ENCODE data around the gene PRMT7. TPM values are rescaled to one million over a fixed set of nuclear protein-coding genes. Genes with fewer than 3 reads are reported as not detected.

Gene PRMT7
- total and polyA plus RNA-seq, 4 experiments from 2014 or later = 28.3 to 104 (median 64.5) TPM

DNA sequence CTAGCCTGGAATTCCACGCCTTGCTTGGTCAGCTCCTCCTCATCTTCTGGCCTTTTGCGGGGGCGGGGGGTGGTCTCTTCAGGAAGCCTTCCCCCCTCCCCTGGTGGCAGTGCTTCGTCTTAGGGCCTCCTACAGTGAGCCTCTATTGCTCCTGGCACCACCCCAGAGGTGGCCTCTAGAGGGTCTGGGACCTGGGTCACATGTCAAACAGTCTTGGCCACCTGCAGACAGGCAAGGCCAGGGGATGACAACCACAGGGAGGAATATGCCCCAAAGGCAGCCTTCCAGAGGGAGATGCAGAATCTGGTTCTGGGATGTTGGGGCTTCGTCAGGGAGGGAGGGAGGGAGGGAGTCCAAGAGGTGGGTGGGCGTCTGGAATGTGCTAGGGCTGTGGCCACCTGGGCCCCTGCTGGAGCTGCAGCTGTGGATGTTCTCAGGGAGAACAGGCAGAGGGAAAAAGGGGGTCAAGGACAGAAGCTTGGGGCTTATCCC, 86.9 kb downstream of the PRMT7 start:
- H3K36me3 ChIP-seq (ENCODE audit: insufficient read depth, low read length) = no peaks in the 10 kb centered on the region
- H3K9me3 ChIP-seq (ENCODE audit: control insufficient read depth in 1 of 2, low read length in 2 of 2) = no peaks in the 10 kb centered on the region
- no peak overlapping the region for H3K27ac Mint-ChIP-seq
- peaks cover 0 to 1% of the 10 kb centered on the region in 2 donors for H3K27me3 Mint-ChIP-seq
- DNase-seq = no peak
- H3K4me3 Mint-ChIP-seq = no peak overlapping the region
- H3K4me1 Mint-ChIP-seq = peaks cover 12 to 46% (median 24%) of the 10 kb centered on the region in 4 donors
- no peak overlapping the region for H3K4me3 ChIP-seq (ENCODE audit: low read length in 2 of 2)
- POLR2A ChIA-PET (ENCODE audit: partially characterized antibody) = interaction anchor here (2.1 to 2.8 kb wide), 2 partner anchors 20 to 113 kb away, joined by 17 to 22 read pairs; no protein-coding TSS in a partner anchor
- H3K27ac ChIP-seq (ENCODE audit: low read depth, low read length) = no peak overlapping the region
- no peaks in the 10 kb centered on the region for H3K27me3 ChIP-seq (ENCODE audit: insufficient read depth, low read length)
- no peaks in the 10 kb centered on the region for H3K36me3 Mint-ChIP-seq
- intact Hi-C loops (cut with micrococcal nuclease) = loop anchor here (2.0 kb wide), 1 partner anchor 21 kb away; no protein-coding TSS in a partner anchor
- H3K9me3 Mint-ChIP-seq = no peaks in the 10 kb centered on the region
- peaks cover 30% of the 10 kb centered on the region for H3K4me1 ChIP-seq (ENCODE audit: insufficient read depth, low read length)
- CTCF ChIA-PET (ENCODE audit: partially characterized antibody) = interaction anchor here (1.1 to 14.6 kb wide), 18 partner anchors 10 to 135 kb away, joined by 3 to 414 read pairs (median 8); no protein-coding TSS in a partner anchor

DNA sequence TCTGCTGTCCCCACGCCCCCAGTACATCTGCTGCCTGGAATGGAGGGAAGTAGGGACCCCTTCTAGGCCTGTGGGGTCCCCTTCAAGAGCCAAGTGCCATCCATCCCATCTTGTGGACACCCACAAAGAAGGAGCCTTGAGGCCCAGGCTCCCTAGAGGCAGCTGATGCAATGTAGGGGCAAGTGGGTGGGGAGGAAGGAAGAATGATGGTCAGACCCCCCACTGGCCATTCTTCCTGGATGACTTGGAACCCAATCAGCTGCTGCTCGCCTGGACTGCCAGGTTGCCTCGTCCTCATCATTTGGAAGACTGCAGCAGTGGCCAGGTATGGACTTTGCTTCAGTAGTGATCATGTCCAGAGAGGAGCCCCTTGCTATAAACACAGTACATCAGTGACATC, 88.6 kb downstream of the PRMT7 start:
- H3K4me3 ChIP-seq (ENCODE audit: low read length in 2 of 2) = no peak overlapping the region
- intact Hi-C loops (cut with micrococcal nuclease) = no loop called here
- POLR2A ChIA-PET (ENCODE audit: partially characterized antibody) = interaction anchor here (2.9 kb wide), 1 partner anchor 18 kb away, joined by 22 read pairs; no protein-coding TSS in a partner anchor
- CTCF ChIA-PET (ENCODE audit: partially characterized antibody) = interaction anchor here (1.2 to 14.6 kb wide), 5 partner anchors 19 to 138 kb away, joined by 3 to 414 read pairs (median 5); no protein-coding TSS in a partner anchor
- H3K36me3 Mint-ChIP-seq = no peaks in the 10 kb centered on the region
- H3K27ac ChIP-seq (ENCODE audit: low read depth, low read length) = no peak overlapping the region
- no peak for DNase-seq
- peaks cover 12 to 46% (median 24%) of the 10 kb centered on the region in 4 donors for H3K4me1 Mint-ChIP-seq
- H3K4me1 ChIP-seq (ENCODE audit: insufficient read depth, low read length) = peaks cover 30% of the 10 kb centered on the region
- peaks cover 0 to 1% of the 10 kb centered on the region in 2 donors for H3K27me3 Mint-ChIP-seq
- H3K27ac Mint-ChIP-seq = no peak overlapping the region
- H3K9me3 ChIP-seq (ENCODE audit: control insufficient read depth in 1 of 2, low read length in 2 of 2) = no peaks in the 10 kb centered on the region
- no peaks in the 10 kb centered on the region for H3K27me3 ChIP-seq (ENCODE audit: insufficient read depth, low read length)
- no peaks in the 10 kb centered on the region for H3K36me3 ChIP-seq (ENCODE audit: insufficient read depth, low read length)
- no peaks in the 10 kb centered on the region for H3K9me3 Mint-ChIP-seq
- H3K4me3 Mint-ChIP-seq = no peak overlapping the region

DNA sequence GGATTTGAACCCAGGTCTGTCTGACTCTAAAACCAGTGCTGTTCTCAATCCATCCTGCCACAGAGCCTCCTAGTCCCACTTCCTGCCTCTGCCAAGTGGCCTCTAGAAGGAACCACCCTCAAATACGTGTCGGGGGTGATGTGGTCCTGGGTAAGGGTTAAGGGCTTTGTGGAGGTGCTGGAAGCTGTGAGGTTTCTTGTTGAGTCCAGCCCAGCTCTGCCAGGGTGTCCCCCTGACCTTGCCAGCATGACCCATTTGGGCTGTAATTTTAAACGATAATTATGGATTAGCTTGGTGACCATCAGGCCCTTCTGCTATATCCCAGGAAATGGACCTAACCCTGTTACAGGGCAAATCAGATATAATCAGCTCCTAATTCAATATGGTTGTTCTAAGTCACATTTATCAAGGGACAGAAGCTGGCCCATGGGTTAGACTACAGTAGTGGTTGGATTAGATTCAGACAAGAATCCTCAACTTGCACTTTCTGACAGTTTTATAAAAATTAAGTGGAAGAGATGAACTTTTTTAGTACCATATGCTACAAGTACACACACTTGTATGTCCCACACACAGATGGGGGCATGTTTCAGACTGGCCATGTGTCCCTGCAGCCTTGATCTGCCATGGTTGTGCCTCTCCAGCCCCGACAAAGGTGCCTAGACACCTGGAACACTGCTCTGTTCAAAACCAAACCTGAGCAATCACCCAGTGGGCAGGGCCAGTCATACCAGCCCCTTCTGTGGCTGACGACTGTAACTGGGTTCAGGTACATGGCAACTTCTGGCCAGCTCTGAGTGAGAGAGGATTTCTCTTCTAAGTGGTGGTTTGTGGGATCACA, 89.5 kb downstream of the PRMT7 start:
- Histone ChIP-seq H3K4me1 (ENCODE audit: insufficient read depth, low read length) (peaks cover 30% of the 10 kb centered on the region), H3K9me3 (ENCODE audit: control insufficient read depth in 1 of 2, low read length in 2 of 2) (no peaks in the 10 kb centered on the region), H3K36me3 (ENCODE audit: insufficient read depth, low read length) (no peaks in the 10 kb centered on the region), H3K4me3 (ENCODE audit: low read length in 2 of 2) (no peak overlapping the region), H3K27me3 (ENCODE audit: insufficient read depth, low read length) (no peaks in the 10 kb centered on the region), H3K27ac (ENCODE audit: low read depth, low read length) (no peak overlapping the region)
- intact Hi-C loops (cut with micrococcal nuclease) = no loop called here
- Mint-ChIP-seq H3K36me3 (no peaks in the 10 kb centered on the region), H3K27me3 (peaks cover 0 to 1% of the 10 kb centered on the region in 2 donors), H3K9me3 (no peaks in the 10 kb centered on the region), H3K4me3 (no peak overlapping the region), H3K27ac (no peak overlapping the region), H3K4me1 (peaks cover 12 to 46% (median 24%) of the 10 kb centered on the region in 4 donors)
- ChIA-PET CTCF (ENCODE audit: partially characterized antibody) (interaction anchor here (0.8 to 14.6 kb wide), 7 partner anchors 13 to 139 kb away, joined by 3 to 414 read pairs (median 3); no protein-coding TSS in a partner anchor), POLR2A (ENCODE audit: partially characterized antibody) (interaction anchor here (2.9 kb wide), 1 partner anchor 18 kb away, joined by 22 read pairs; no protein-coding TSS in a partner anchor)
- DNase-seq = no peak

DNA sequence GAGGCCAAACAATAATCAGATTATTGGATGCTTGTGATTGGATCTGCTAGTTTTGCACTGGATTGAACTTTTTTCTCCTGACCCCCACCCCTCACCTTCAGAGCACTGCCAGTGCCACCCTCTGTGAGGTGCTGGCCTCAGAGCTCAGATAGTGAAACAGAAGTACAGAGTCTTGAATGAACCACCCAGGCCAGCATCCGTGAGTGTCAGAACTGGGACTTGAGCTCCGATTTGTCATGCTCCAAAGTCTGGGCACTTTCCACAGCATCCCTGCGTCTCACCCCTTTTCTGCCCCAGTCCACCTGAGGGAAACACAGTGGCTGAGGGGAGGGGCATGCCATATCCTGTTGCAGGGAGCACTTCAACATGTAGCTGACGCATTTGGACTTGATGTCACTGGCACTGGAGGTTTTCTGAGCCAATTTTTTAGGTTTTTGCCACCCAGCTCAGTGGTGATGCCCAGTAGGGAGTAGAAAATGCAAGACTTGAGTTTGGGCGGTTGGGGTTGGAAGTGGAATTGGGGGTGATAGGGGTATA, 90.2 kb downstream of the PRMT7 start:
- CTCF ChIA-PET (ENCODE audit: partially characterized antibody) = interaction anchor here (0.8 to 14.6 kb wide), 5 partner anchors 13 to 114 kb away, joined by 3 to 414 read pairs (median 5); no protein-coding TSS in a partner anchor
- Histone ChIP-seq H3K4me1 (ENCODE audit: insufficient read depth, low read length) (peaks cover 30% of the 10 kb centered on the region), H3K4me3 (ENCODE audit: low read length in 2 of 2) (no peak overlapping the region), H3K36me3 (ENCODE audit: insufficient read depth, low read length) (no peaks in the 10 kb centered on the region), H3K9me3 (ENCODE audit: control insufficient read depth in 1 of 2, low read length in 2 of 2) (no peaks in the 10 kb centered on the region), H3K27ac (ENCODE audit: low read depth, low read length) (no peak overlapping the region), H3K27me3 (ENCODE audit: insufficient read depth, low read length) (no peaks in the 10 kb centered on the region)
- DNase-seq = peak in 2 of 5 donors; percentile 10 to 38
- intact Hi-C loops (cut with micrococcal nuclease) = no loop called here
- Mint-ChIP-seq H3K36me3 (no peaks in the 10 kb centered on the region), H3K27ac (peak overlapping the region in 5 of 7 donors; percentile 21 to 85 (median 53)), H3K27me3 (peaks cover 0 to 1% of the 10 kb centered on the region in 2 donors), H3K4me3 (no peak overlapping the region), H3K4me1 (peaks cover 12 to 43% (median 24%) of the 10 kb centered on the region in 4 donors), H3K9me3 (no peaks in the 10 kb centered on the region)
- POLR2A ChIA-PET (ENCODE audit: partially characterized antibody) = interaction anchor here (1.1 to 2.9 kb wide), 2 partner anchors 17 to 23 kb away, joined by 3 to 22 read pairs; no protein-coding TSS in a partner anchor

DNA sequence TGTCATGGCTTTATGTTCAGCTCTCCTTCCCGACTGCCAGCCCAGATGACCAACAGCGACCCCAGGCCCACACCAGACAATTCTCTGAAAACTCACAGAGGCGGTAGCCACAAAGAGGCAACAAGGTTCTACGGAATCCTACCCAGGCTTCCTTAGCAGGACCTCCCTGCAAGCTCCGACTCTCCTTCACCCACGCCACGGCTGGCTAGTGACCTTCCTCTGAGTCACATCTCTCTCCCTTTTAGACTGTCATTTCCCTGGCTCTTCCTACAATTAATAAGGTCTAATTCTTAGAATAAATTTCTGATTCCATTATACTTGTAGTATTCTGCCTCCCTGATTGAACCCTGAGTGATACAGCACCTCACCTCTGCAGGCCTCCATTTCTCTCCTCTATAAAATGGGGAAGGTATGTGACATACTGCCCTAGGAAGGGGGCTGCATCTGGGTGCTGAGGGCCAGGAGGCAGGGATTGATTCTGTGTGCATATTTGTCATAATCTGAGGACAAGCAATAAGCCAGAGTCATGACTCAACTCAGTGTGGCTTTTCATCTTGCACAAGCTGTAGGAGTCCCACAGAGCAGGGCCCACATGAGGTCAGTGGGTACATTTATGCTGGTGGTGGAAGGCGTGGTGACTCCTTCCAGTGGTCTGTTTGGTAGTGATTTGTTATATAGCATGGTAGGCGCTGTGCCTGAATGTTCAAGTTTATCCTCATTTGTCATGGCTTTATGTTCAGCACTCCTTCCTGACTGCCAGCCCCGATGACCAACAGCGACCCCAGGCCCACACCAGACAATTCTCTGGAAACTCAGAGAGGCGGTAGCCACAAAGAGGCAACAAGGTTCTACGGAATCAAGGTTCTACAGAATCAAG, 91.3 kb downstream of the PRMT7 start:
- Histone ChIP-seq H3K4me3 (ENCODE audit: low read length in 2 of 2) (no peak overlapping the region), H3K27me3 (ENCODE audit: insufficient read depth, low read length) (no peaks in the 10 kb centered on the region), H3K4me1 (ENCODE audit: insufficient read depth, low read length) (peaks cover 22% of the 10 kb centered on the region), H3K36me3 (ENCODE audit: insufficient read depth, low read length) (no peaks in the 10 kb centered on the region), H3K27ac (ENCODE audit: low read depth, low read length) (no peak overlapping the region), H3K9me3 (ENCODE audit: control insufficient read depth in 1 of 2, low read length in 2 of 2) (no peaks in the 10 kb centered on the region)
- Mint-ChIP-seq H3K4me3 (no peak overlapping the region), H3K27ac (peak overlapping the region in 5 of 7 donors; percentile 21 to 73 (median 53)), H3K36me3 (no peaks in the 10 kb centered on the region), H3K27me3 (peaks cover 1 to 5% of the 10 kb centered on the region in 2 donors), H3K9me3 (no peaks in the 10 kb centered on the region), H3K4me1 (peaks cover 8 to 32% (median 17%) of the 10 kb centered on the region in 4 donors)
- ChIA-PET POLR2A (ENCODE audit: partially characterized antibody) (interaction anchor here (1.1 to 2.1 kb wide), 2 partner anchors 16 to 22 kb away, joined by 3 to 8 read pairs; no protein-coding TSS in a partner anchor), CTCF (ENCODE audit: partially characterized antibody) (interaction anchor here (14.6 kb wide), 1 partner anchor 113 kb away, joined by 414 read pairs; no protein-coding TSS in a partner anchor)
- intact Hi-C loops (cut with micrococcal nuclease) = no loop called here
- DNase-seq = no peak

DNA sequence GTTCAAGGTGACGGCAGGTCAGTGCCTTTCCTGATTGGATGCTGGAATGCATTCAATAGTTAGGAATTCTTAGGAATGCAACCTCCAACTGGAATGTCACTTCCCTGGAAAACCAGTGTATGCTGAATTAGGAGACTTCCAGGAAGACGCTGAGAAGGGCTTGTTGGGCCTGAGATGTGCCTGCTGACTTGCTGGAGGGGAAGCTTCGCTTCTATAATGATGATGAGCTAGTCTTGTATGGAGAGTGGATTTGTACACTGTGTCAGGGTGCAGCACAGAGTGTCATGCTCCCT, 91.9 kb downstream of the PRMT7 start:
- H3K27ac Mint-ChIP-seq = peak overlapping the region in 3 of 7 donors; percentile 6 to 26 (median 25)

More for the DNA sequence above, 91.9 kb downstream of the PRMT7 start:
- peaks cover 8 to 28% (median 16%) of the 10 kb centered on the region in 4 donors for H3K4me1 Mint-ChIP-seq
- no peaks in the 10 kb centered on the region for H3K9me3 Mint-ChIP-seq
- H3K27me3 Mint-ChIP-seq = peaks cover 1 to 5% of the 10 kb centered on the region in 2 donors
- Histone ChIP-seq H3K36me3 (ENCODE audit: insufficient read depth, low read length) (no peaks in the 10 kb centered on the region), H3K27ac (ENCODE audit: low read depth, low read length) (no peak overlapping the region), H3K27me3 (ENCODE audit: insufficient read depth, low read length) (no peaks in the 10 kb centered on the region), H3K4me1 (ENCODE audit: insufficient read depth, low read length) (peaks cover 21% of the 10 kb centered on the region), H3K9me3 (ENCODE audit: control insufficient read depth in 1 of 2, low read length in 2 of 2) (no peaks in the 10 kb centered on the region), H3K4me3 (ENCODE audit: low read length in 2 of 2) (no peak overlapping the region)
- no peak for DNase-seq
- POLR2A ChIA-PET (ENCODE audit: partially characterized antibody) = interaction anchor here (2.1 kb wide), 1 partner anchor 15 kb away, joined by 8 read pairs; no protein-coding TSS in a partner anchor
- intact Hi-C loops (cut with micrococcal nuclease) = no loop called here
- no peaks in the 10 kb centered on the region for H3K36me3 Mint-ChIP-seq
- CTCF ChIA-PET (ENCODE audit: partially characterized antibody) = interaction anchor here (14.6 kb wide), 1 partner anchor 112 kb away, joined by 414 read pairs; no protein-coding TSS in a partner anchor
- no peak overlapping the region for H3K4me3 Mint-ChIP-seq

All from CD4-positive, alpha-beta memory T cell (primary cell).